ENCODE data around the gene DOK6. TPM values are rescaled to one million over a fixed set of nuclear protein-coding genes. Genes with fewer than 3 reads are reported as not detected.

DOK6 gene
- total and polyA plus RNA-seq, 9 of the 15 experiments (the other 6 are each of a cell fraction or from before 2014, with no cell fraction given), result not detected

GRCh38 chr18:69596345-69596744 lies 195.7 kb downstream of the DOK6 start (continued):
- TF ChIP-seq KDM4B (IDR thresholded peaks at IDR 0.05; ENCODE audit: borderline replicate concordance in 2 of 2, low read depth in 1 of 2) (no peak), MIER1 (IDR thresholded peaks at IDR 0.05; ENCODE audit: low read depth) (no peak), ZNF311 (CRISPR knock-in tag; IDR thresholded peaks at IDR 0.05) (no peak), EHMT2 (IDR thresholded peaks at IDR 0.05) (no peak), SMARCC2 (IDR thresholded peaks at IDR 0.05; ENCODE audit: low read depth) (no peak)

GRCh38 chr18:69597561-69597960 lies 196.9 kb downstream of the DOK6 start:
- no peak for FAIRE-seq
- Histone ChIP-seq H3K4me3 (no peak overlapping the region), H2AFZ (ENCODE audit: low read depth, low read length) (no peak overlapping the region), H3K27ac (ENCODE audit: extremely low read depth, low read depth, low read length) (no peak overlapping the region), H3K9me1 (ENCODE audit: control insufficient read depth, insufficient read depth, low read length) (no peaks in the 10 kb centered on the region), H3K4me2 (ENCODE audit: insufficient read depth, low read length) (no peak overlapping the region), H3K9me3 (replicated peaks; ENCODE audit: control insufficient read depth, insufficient read depth, low read depth, low read length) (no peaks in the 10 kb centered on the region), H3K9ac (ENCODE audit: insufficient read depth in 1 of 2, low read depth in 2 of 2, low read length in 2 of 2) (no peak overlapping the region), H4K20me1 (replicated peaks; ENCODE audit: control insufficient read depth, insufficient read depth, low read length) (no peaks in the 10 kb centered on the region), H3K27me3 (ENCODE audit: control insufficient read depth in 2 of 2, insufficient read depth in 2 of 2, low read length in 2 of 2) (no peaks in the 10 kb centered on the region), H3K36me3 (ENCODE audit: control insufficient read depth, insufficient read depth, low read length) (no peaks in the 10 kb centered on the region), H3K4me1 (replicated peaks in 1 of 2; ENCODE audit: control insufficient read depth in 2 of 2, insufficient read depth in 2 of 2, low read length in 2 of 2) (no peaks in the 10 kb centered on the region), H3K79me2 (ENCODE audit: control insufficient read depth, insufficient read depth, low read length) (no peaks in the 10 kb centered on the region)
- intact Hi-C loops (cut with micrococcal nuclease) (no loop called here), in situ Hi-C loops (cut with MboI) (no loop called here)
- ATAC-seq, result no peak
- ChIA-PET CTCF (ENCODE audit: low intra/inter-chr PET ratio) (no interaction called here), POLR2A (no interaction called here)
- no peak for DNase-seq (ENCODE audit: extremely low read depth in 1 of 4, low spot score in 3 of 4)
- 8% methylated on average over 5 of the region's 5 CpGs for WGBS (ENCODE audit: insufficient coverage, low coverage, missing lambda C conversion rate)
- no TSS peak for BruUV-seq (replicated peaks)
- no peak for TF ChIP-seq JUN (IDR thresholded peaks at IDR 0.05; ENCODE audit: borderline replicate concordance, low read depth, low read length)
- no peak for TF ChIP-seq JUN (CRISPR knock-in tag; IDR thresholded peaks at IDR 0.05; ENCODE audit: borderline replicate concordance)
- TF ChIP-seq ZNF408 (CRISPR knock-in tag; IDR thresholded peaks at IDR 0.05; ENCODE audit: low read depth), result no peak
- no peak for TF ChIP-seq ELF1 (tag; IDR thresholded peaks at IDR 0.05)
- no peak for TF ChIP-seq SMARCE1 (IDR thresholded peaks at IDR 0.05)
- no peak for TF ChIP-seq RBM14 (IDR thresholded peaks at IDR 0.05; ENCODE audit: borderline replicate concordance, insufficient read depth, low read depth, low read length)
- no peak for TF ChIP-seq ZNF785 (CRISPR knock-in tag; IDR thresholded peaks at IDR 0.05)
- no peak for TF ChIP-seq ZNF146 (CRISPR knock-in tag; IDR thresholded peaks at IDR 0.05; ENCODE audit: unreplicated experiment)
- TF ChIP-seq ARHGAP35 (IDR thresholded peaks at IDR 0.05; ENCODE audit: partially characterized antibody), result no peak
- no peak for TF ChIP-seq PHTF2 (CRISPR knock-in tag; IDR thresholded peaks at IDR 0.05)
- no peak for TF ChIP-seq ZNF764 (CRISPR knock-in tag; IDR thresholded peaks at IDR 0.05; ENCODE audit: low read depth)
- no peak for TF ChIP-seq ATF7 (IDR thresholded peaks at IDR 0.05)
- TF ChIP-seq ETV5 (CRISPR knock-in tag; IDR thresholded peaks at IDR 0.05; ENCODE audit: low read depth), result no peak
- no peak for TF ChIP-seq ZNF354B (CRISPR knock-in tag; IDR thresholded peaks at IDR 0.05)
- no peak for TF ChIP-seq TAF1 (IDR thresholded peaks at IDR 0.05; ENCODE audit: control insufficient read depth, extremely low read depth, insufficient read depth, low read length, severe bottlenecking)
- no peak for TF ChIP-seq ZNF639 (CRISPR knock-in tag; conservative IDR thresholded peaks at IDR 0.05 in 1 of 2, IDR thresholded peaks at IDR 0.05 in 1 of 2)
- no peak for TF ChIP-seq MCM3 (IDR thresholded peaks at IDR 0.05)
